Measurements from ENCODE around the gene CGN. TPM values are rescaled to one million over a fixed set of nuclear protein-coding genes. Genes with fewer than 3 reads are reported as not detected.

CGN gene
- total and polyA plus RNA-seq, 2 donors (not counting 3 experiments of a cell fraction or from before 2014, with no cell fraction given), result 0.32 to 0.73 TPM

- no peak for TF ChIP-seq MYC (IDR thresholded peaks at IDR 0.05; ENCODE audit: low read depth, low read length)
- TF ChIP-seq, protein P1, sequence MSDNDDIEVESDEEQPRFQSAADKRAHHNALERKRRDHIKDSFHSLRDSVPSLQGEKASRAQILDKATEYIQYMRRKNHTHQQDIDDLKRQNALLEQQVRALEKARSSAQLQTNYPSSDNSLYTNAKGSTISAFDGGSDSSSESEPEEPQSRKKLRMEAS (IDR thresholded peaks at IDR 0.05; ENCODE audit: insufficient read depth, insufficient read length), result no peak
- TF ChIP-seq GATA2 (IDR thresholded peaks at IDR 0.05; ENCODE audit: insufficient read depth, insufficient read length, low read depth, low read length), result no peak
- no peak for TF ChIP-seq JUN (IDR thresholded peaks at IDR 0.05; ENCODE audit: borderline replicate concordance, insufficient read depth, insufficient read length, low read depth)
- no peak for TF ChIP-seq POLR2A (IDR thresholded peaks at IDR 0.05; ENCODE audit: low read depth, low read length)
- no peak for TF ChIP-seq EZH2 (IDR thresholded peaks at IDR 0.05; ENCODE audit: borderline replicate concordance, low read depth, low read length, severe bottlenecking)
- TF ChIP-seq CTCF (IDR thresholded peaks at IDR 0.05; ENCODE audit: extremely low read depth in 1 of 2, insufficient read depth in 1 of 2, low read depth in 1 of 2, low read length in 2 of 2), result no peak
- no peak for TF ChIP-seq POLR2AphosphoS5 (IDR thresholded peaks at IDR 0.05; ENCODE audit: insufficient read depth, low read depth, low read length)
- no peak for TF ChIP-seq FOS (IDR thresholded peaks at IDR 0.05; ENCODE audit: borderline replicate concordance, insufficient read depth, low read length)
Measured at GRCh38 chr1:151485685-151486255, 25.4 kb upstream of the CGN start.

More at GRCh38 chr1:151485685-151486255, 25.4 kb upstream of the CGN start:
- H3K9me1 ChIP-seq (replicated peaks; ENCODE audit: control insufficient read depth, extremely low read depth, insufficient read depth, low read length), result no peaks in the 10 kb centered on the region
- H3K4me1 ChIP-seq (ENCODE audit: control insufficient read depth, extremely low read depth, insufficient read depth, low read length), result no peaks in the 10 kb centered on the region
- CTCF ChIA-PET, result interaction anchor here (1.3 to 1.5 kb wide), 2 partner anchors 15 to 20 kb away, joined by 3 to 4 read pairs; no protein-coding TSS in a partner anchor
- H3K4me2 ChIP-seq (ENCODE audit: insufficient read depth, low read length), result no peak overlapping the region
- dilution Hi-C loops (cut with MboI; ENCODE audit: extremely low pct_ligation_motif_present, low sequenced_read_pairs), result no loop called here
- no peaks in the 10 kb centered on the region for H3K9me3 ChIP-seq (replicated peaks; ENCODE audit: control insufficient read depth, insufficient read depth, low read length)
- H4K20me1 ChIP-seq (replicated peaks; ENCODE audit: control insufficient read depth, extremely low read depth, insufficient read depth, low read length), result no peaks in the 10 kb centered on the region
- H3K79me2 ChIP-seq (ENCODE audit: control insufficient read depth, insufficient read depth, low read length), result no peaks in the 10 kb centered on the region
- no peaks in the 10 kb centered on the region for H3K36me3 ChIP-seq (ENCODE audit: control insufficient read depth in 2 of 2, extremely low read depth in 1 of 2, insufficient read depth in 2 of 2, low read length in 2 of 2)
- DNase-seq (ENCODE audit: low read depth, low spot score) (no peak), FAIRE-seq (no peak)
- H2AFZ ChIP-seq (ENCODE audit: low read depth, low read length), result no peak overlapping the region
- no peaks in the 10 kb centered on the region for H3K27me3 ChIP-seq (ENCODE audit: control insufficient read depth in 2 of 2, insufficient read depth in 2 of 2, low read length in 2 of 2)
- H3K4me3 ChIP-seq (replicated peaks in 1 of 3; ENCODE audit: insufficient read depth in 1 of 3, low read depth in 1 of 3, low read length in 3 of 3), result no peak overlapping the region
- intact Hi-C loops (cut with micrococcal nuclease), result no loop called here
- no peak overlapping the region for H3K27ac ChIP-seq (ENCODE audit: insufficient read depth, low read depth, low read length)
- no peak overlapping the region for H3K9ac ChIP-seq (replicated peaks; ENCODE audit: extremely low read depth, insufficient read depth, low read length)
- POLR2A ChIA-PET, result no interaction called here
- no TSS peak for BruUV-seq (replicated peaks)
